Subcutaneous adipose tissue (tissue), 4 donors: ENCODE measurements around the gene GABBR2. TPM values are rescaled to one million over a fixed set of nuclear protein-coding genes. Genes with fewer than 3 reads are reported as not detected.

Experiments
- total RNA-seq, 4 donors: library from RNA; depleted of rRNA; stranded (reverse); fragments of >200 nt; gene quantifications; one replicate each; pipeline ENCODE4 v1.1.0, GENCODE V29; 2016
- TF ChIP-seq, protein P1 (sequence below): fragments of 450-650 bp; IDR thresholded peaks from one replicate; pipeline ENCODE4 v1.5.1; 2016; ENCODE audit warnings: low read depth, mild to moderate bottlenecking, control low read depth, antibody characterized with exemption, moderate library complexity

Gene GABBR2
- total RNA-seq, 4 donors from 2014 or later = not detected

DNA sequence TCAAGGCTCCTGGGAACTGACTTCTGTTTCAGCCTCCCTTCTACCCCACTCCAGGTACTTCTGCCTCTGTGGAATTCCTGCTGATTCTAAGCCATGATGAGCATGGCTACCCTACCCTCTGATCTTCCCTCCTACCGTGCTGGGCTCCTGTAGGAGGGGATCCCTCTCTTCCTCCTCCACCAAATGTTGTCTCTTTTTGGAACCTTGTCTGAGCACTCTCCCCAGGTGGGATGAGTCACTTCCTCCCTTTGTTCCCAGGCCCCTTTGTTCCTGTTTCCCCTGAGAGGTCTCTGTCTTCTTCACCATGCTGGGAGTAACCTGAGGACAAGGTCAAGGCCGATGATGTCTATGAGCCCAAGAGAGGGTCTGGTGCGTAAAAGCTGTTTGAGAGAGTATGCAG is 213.2 kb downstream of the GABBR2 start:
- TF ChIP-seq, protein P1, sequence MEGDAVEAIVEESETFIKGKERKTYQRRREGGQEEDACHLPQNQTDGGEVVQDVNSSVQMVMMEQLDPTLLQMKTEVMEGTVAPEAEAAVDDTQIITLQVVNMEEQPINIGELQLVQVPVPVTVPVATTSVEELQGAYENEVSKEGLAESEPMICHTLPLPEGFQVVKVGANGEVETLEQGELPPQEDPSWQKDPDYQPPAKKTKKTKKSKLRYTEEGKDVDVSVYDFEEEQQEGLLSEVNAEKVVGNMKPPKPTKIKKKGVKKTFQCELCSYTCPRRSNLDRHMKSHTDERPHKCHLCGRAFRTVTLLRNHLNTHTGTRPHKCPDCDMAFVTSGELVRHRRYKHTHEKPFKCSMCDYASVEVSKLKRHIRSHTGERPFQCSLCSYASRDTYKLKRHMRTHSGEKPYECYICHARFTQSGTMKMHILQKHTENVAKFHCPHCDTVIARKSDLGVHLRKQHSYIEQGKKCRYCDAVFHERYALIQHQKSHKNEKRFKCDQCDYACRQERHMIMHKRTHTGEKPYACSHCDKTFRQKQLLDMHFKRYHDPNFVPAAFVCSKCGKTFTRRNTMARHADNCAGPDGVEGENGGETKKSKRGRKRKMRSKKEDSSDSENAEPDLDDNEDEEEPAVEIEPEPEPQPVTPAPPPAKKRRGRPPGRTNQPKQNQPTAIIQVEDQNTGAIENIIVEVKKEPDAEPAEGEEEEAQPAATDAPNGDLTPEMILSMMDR = no peak

DNA sequence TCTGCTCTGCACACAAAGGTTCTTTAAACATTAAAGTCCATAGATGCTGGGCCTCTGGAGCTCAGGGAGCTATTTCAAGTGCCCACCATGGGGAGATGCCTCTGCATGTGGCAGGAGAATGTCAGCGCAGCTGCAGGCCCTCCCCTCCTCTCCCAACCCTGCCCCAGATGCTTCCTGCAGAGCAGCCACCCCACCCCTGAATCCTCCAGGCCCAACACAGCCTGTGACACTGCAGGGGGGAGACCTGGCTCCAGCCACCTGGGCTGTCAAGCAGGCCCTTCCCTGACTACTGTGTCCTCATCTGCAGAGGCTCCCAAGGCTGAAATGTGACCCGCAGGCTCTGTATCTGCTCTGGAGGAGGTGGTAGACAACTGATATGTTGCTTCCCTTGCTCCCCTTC is 213.9 kb downstream of the GABBR2 start:
- TF ChIP-seq, protein P1 = no peak

DNA sequence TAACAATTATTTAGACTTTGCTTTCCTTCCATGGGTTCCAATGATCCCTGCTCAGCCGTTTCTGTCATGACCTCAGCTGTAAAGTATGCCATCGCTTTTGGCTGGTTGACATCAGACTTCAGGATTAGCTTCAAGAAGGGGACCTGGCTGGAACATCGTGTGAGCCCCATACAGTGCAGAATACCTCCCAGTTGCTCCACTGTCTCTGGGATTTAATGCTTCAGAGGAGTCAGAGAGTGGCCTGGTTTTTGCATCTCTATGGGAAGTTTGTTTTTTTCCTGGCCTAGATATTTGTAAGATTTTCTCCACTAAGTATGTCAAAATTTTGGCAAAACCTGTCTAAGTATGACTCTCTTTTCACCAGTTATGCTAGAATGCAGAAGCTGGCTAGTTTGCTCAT is 216.9 kb downstream of the GABBR2 start:
- TF ChIP-seq, protein P1 = no peak

DNA sequence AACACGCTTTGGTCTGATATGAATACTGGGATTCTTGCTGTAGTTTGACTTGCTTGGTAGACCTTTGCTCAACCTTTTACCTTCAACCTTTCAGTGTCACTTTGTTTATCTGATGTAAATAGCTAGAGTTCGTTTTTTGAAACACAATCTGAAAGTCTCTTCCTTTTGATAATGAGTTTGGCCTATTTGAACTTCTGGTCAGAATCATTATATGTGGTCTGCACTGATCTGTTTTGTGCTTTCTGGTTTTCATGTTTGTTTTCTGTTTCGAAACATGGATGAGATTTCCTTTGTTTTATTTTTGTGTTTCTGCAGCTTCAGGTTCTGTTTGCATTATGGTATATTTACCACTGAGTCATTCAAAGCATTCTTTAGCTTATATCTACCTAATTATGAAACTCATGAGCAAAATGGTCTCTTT is 217.5 kb downstream of the GABBR2 start:
- TF ChIP-seq, protein P1 = no peak

DNA sequence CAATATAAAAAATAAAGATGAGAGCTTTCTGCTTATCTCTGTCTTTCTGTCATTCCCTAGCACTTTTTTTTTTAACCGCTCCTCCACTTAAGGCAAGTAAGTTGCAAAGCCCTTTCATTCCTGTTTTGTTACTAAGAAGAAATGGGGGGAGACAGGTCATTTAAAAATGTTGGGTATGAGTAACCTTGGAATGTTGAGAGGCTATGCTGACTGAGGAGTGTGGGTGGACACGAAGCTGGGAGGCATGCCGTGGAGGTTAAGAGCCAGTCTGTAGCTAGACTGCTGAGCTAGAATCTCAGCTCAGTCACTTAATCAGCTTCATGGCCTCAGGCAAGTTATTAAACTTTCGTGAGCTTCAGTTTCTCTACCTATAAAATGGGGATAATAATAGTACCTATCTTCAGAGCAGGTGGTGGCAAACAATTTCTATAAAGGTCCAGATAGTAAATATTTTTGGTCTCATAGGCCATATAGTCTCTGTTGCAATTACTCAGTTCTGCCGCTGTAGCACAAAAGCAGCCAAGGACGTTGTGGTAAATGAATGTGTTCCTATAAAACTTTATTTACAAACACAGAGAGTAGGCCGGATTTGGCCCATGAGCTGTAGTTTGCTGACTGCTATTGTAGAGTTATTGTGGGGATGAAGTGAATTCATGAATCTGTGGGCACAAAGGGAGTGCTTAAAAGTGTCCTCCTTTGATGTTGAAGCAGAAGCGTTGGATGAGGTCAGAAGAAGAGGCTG is 220.0 kb downstream of the GABBR2 start:
- TF ChIP-seq, protein P1 = no peak

DNA sequence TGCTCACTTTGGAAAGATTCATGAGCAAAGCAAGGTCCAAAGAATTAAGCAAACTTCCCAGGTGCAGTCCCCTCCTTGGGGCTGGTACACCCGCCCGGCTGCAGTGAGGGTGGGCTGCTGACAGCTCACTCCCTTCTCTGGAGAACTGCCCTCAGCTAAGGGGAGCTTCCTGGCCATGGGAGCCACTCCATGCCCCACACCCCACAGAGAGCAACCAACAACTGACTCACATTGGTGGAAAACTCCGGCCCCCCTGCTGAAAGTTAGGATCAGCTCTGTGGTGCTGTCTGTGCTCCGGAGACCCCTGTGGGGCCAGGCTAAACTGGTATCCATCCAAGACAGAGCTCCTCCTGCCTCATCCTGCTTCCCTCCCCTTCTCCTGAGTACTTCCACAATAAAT is 223.0 kb downstream of the GABBR2 start:
- TF ChIP-seq, protein P1 = no peak

DNA sequence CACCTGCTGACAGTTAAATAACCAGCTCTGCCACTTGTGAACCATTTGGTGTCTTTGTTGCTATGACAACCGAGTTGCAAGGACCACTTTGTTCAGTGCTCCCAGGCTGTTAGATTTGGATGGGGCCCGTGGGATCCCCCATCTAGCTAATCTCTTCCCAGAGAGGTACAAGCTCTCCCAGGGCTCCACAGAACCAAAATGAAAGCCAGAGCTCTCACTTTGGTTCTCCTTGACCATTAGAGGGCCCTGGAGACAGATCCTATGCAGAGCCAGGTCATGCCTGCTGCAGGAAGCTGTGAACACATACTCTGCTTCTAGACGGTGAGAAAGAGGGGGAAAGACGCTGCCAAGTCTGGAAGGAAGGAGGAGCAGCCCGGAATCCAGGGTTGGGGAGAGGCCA is 224.6 kb downstream of the GABBR2 start:
- TF ChIP-seq, protein P1 = no peak
